Subcutaneous adipose tissue (tissue), 4 donors: ENCODE results near the gene FARP1. TPM values are rescaled to one million over a fixed set of nuclear protein-coding genes. Genes with fewer than 3 reads are reported as not detected.

Experiments
- total RNA-seq, 4 donors: library from RNA; depleted of rRNA; stranded (reverse); fragments of >200 nt; gene quantifications; one replicate each; pipeline ENCODE4 v1.1.0, GENCODE V29; 2016
- TF ChIP-seq, protein P1 (sequence below): fragments of 450-650 bp; IDR thresholded peaks from one replicate; pipeline ENCODE4 v1.5.1; 2016; ENCODE audit warnings: low read depth, mild to moderate bottlenecking, control low read depth, antibody characterized with exemption, moderate library complexity

FARP1 gene
- total RNA-seq, 4 donors from 2014 or later: 24.9 to 39.9 (median 28.8) TPM

GRCh38 chr13:98445340-98446233 lies 302.7 kb downstream of the FARP1 start:
- TF ChIP-seq, protein P1, sequence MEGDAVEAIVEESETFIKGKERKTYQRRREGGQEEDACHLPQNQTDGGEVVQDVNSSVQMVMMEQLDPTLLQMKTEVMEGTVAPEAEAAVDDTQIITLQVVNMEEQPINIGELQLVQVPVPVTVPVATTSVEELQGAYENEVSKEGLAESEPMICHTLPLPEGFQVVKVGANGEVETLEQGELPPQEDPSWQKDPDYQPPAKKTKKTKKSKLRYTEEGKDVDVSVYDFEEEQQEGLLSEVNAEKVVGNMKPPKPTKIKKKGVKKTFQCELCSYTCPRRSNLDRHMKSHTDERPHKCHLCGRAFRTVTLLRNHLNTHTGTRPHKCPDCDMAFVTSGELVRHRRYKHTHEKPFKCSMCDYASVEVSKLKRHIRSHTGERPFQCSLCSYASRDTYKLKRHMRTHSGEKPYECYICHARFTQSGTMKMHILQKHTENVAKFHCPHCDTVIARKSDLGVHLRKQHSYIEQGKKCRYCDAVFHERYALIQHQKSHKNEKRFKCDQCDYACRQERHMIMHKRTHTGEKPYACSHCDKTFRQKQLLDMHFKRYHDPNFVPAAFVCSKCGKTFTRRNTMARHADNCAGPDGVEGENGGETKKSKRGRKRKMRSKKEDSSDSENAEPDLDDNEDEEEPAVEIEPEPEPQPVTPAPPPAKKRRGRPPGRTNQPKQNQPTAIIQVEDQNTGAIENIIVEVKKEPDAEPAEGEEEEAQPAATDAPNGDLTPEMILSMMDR: no peak

- TF ChIP-seq, protein P1: no peak
Measured at GRCh38 chr13:98446234-98446621, 303.3 kb downstream of the FARP1 start.

DNA sequence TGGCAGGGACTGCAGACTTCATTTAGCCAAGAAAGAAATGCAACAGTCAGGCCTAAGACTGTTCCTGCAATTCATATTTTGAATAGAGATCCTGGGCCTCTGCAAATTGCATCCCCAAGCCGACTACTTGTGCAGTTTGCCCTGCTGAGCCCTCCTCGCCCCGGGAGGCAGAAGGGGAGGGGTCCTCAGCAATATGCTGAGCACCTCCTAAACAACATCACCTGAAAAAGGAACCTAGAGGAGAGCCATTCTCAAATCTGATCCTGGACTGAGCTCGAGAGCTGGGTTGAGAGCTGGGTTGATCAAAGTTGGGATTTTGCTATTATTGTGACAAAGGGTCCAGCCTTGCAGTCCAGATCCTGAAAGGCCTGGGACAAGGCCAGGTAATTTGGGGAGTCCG lies 304.2 kb downstream of the FARP1 start:
- TF ChIP-seq, protein P1: no peak

GRCh38 chr13:98447881-98448641 lies 305.2 kb downstream of the FARP1 start:
- TF ChIP-seq, protein P1: no peak

GRCh38 chr13:98448642-98448928 lies 305.7 kb downstream of the FARP1 start:
- TF ChIP-seq, protein P1: no peak

DNA sequence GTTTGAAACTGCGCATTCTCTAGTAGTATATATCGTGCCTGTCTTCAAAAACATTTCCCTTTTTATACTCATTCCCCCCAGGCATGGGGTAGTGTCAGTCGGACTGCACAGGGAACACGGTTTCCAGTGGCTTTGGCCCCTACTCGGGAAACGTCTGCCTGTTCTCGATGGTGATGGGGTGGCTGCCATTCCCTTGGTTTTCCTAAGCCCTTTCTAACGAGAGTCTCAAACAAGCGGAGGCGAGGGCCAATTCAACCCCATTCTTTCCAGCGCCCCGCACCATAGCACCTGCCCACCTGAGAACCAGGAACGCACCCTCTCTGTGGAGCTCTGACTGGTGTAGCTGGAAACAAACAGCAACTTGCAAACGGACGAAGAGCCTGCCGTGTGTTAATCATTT lies 306.4 kb downstream of the FARP1 start:
- TF ChIP-seq, protein P1: no peak

- TF ChIP-seq, protein P1: no peak
Measured at GRCh38 chr13:98450026-98450425, 307.1 kb downstream of the FARP1 start.
